ENCODE measurements around the gene SCIN.

Gene SCIN

GRCh38 chr7:12583176-12583575 lies 12.7 kb downstream of the SCIN start:
- no peaks in the 10 kb centered on the region for H3K4me1 Mint-ChIP-seq
- ATAC-seq (no peak), DNase-seq (ENCODE audit: low spot score in 2 of 2) (no peak)
- no peak overlapping the region for H3K27ac Mint-ChIP-seq
- no peaks in the 10 kb centered on the region for H3K36me3 Mint-ChIP-seq
- H3K4me3 Mint-ChIP-seq, result no peak overlapping the region
- H3K9me3 Mint-ChIP-seq, result no peaks in the 10 kb centered on the region

DNA sequence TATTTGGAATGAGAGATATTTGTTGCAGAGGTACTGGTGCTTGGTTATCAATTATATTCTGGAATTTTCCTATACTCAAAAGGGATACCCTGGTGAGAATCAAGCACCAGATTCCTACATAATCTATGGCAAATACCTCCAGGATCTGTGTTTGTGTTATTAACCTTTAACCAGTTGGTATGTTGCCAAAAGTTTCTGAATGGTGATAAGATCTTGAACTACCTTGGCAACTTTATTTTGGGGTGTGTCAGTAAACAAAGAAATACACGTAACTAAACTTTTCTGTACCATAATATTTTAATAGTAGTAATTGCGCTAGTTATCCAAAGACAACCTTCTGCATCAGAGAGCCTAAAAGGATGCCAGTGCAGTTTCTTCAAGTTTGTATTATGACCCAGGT lies 13.4 kb downstream of the SCIN start:
- no peak overlapping the region for H3K4me3 Mint-ChIP-seq
- no peaks in the 10 kb centered on the region for H3K9me3 Mint-ChIP-seq
- no peak for ATAC-seq
- no peak overlapping the region for H3K27ac Mint-ChIP-seq
- no peak for DNase-seq (ENCODE audit: low spot score in 2 of 2)
- H3K4me1 Mint-ChIP-seq, result no peaks in the 10 kb centered on the region
- H3K36me3 Mint-ChIP-seq, result no peaks in the 10 kb centered on the region

GRCh38 chr7:12584930-12585329 lies 14.4 kb downstream of the SCIN start:
- Mint-ChIP-seq H3K27ac (no peak overlapping the region), H3K9me3 (no peaks in the 10 kb centered on the region)
- no peak for ATAC-seq

DNA sequence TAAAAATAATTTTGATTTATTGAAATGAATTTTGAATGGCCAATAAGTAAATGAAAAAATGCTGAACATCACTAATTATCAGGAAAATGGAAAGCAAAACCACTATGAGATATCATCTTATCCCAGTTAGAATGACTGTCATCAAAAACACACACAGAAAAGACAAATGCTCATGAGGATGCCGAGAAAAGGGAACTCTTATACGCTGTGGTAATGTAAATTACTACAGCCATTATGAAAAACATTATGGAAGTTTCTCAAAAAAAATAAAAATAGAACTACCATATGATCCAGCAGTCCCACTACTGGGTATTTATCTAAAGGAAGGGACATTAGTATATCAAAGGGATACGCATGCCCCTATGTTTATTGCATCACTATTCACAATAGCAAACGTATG lies 15.8 kb downstream of the SCIN start:
- DNase-seq (ENCODE audit: low spot score in 2 of 2) (no peak), ATAC-seq (no peak)
- Mint-ChIP-seq H3K4me3 (no peak overlapping the region), H3K4me1 (no peaks in the 10 kb centered on the region), H3K27ac (no peak overlapping the region), H3K9me3 (no peaks in the 10 kb centered on the region), H3K36me3 (no peaks in the 10 kb centered on the region)

More at GRCh38 chr7:12584930-12585329, 14.4 kb downstream of the SCIN start:
- Mint-ChIP-seq H3K4me3 (no peak overlapping the region), H3K36me3 (no peaks in the 10 kb centered on the region), H3K4me1 (no peaks in the 10 kb centered on the region)
- no peak for DNase-seq (ENCODE audit: low spot score in 2 of 2)

- no peak for DNase-seq (ENCODE audit: low spot score in 2 of 2)
- no peak for ATAC-seq
- Mint-ChIP-seq H3K36me3 (no peaks in the 10 kb centered on the region), H3K9me3 (no peaks in the 10 kb centered on the region), H3K4me3 (no peak overlapping the region), H3K4me1 (no peaks in the 10 kb centered on the region), H3K27ac (no peak overlapping the region)
Observed at GRCh38 chr7:12588259-12588904, 17.9 kb downstream of the SCIN start.

DNA sequence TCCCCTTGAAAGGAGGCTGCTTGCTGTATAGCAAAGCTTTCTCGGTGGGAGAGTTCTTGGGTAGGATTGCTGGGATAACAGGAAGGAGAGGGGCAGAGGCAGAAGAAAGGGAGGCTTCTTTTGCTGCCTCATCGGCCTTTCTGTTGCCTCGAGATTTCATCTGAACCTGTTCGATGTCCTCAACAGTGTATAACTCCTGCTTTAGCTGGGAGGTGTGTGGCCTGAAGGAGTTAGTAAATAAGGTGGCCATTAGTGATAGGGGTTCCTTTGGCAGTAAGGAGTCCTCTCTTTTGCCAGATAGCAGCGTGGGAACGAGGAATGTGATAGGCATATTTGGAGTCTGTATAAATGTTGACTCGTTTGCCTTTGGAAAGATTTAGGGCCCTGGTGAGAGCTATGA lies 20.0 kb downstream of the SCIN start:
- Mint-ChIP-seq H3K4me1 (peaks cover 10% of the 10 kb centered on the region), H3K36me3 (no peaks in the 10 kb centered on the region), H3K9me3 (peaks cover 4% of the 10 kb centered on the region), H3K27ac (no peak overlapping the region), H3K4me3 (no peak overlapping the region)
- DNase-seq (ENCODE audit: low spot score in 2 of 2) (no peak), ATAC-seq (no peak)

DNA sequence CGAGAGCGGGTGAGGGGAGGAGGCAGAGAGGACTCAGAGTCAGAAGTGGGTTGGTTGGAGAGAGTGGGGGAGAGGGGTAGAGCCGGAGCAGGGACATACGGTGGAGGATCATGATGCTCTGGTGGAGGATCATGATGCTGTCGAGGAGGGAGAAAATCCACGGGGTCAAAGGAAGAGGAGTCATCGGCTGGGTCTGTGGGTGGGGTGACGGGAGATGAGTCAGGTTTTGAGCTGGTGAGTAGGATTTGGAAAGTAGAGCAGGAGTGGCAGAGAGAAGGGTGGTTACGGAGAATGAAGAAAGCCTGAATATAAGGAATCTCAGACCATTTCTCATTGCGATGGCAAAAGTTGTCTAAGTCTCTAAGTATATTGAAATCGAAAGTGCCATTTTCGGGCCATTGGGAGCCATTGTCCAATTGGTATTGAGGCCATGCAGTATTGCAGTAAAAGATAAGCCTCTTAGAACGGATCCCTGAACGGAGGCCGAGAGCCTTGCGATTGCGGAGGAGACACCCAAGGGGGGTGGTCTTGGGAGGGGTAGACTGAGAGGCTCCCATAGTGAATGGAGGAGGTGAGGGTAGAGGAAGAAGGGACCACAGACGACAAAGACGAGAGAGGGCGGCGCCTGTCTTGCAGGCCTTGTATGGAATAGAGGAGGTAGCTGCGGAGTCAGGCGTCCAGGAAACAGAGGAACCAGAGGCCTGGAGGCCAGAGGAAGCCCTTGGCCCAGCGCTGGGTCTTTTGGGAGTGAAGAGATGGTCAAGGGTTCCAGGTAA lies 23.8 kb downstream of the SCIN start:
- Mint-ChIP-seq H3K9me3 (peaks cover 4% of the 10 kb centered on the region), H3K4me3 (no peak overlapping the region), H3K4me1 (peaks cover 10% of the 10 kb centered on the region), H3K27ac (no peak overlapping the region), H3K36me3 (no peaks in the 10 kb centered on the region)
- ATAC-seq (peak; percentile 44), DNase-seq (ENCODE audit: low spot score in 2 of 2) (no peak)

DNA sequence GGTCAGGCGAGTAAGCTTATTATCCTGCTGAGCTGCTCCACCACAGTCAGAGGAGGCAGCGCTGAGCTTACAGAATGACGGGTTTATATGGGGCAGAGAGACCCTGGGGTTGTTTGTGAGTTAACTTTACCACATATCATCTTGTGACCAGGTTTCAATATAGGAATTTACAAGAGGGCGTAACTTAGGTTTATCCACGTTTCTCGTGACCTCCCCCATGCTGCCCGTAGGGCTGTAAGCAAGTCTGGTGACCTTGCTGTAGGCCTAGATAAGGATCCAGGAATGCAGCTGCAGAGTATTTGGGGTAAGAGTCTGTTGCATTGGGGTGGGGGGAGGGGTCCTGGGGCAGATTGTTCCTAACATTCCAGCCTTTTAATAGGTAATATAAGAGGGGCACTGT lies 24.6 kb downstream of the SCIN start:
- H3K9me3 Mint-ChIP-seq, result peaks cover 4% of the 10 kb centered on the region
- no peak overlapping the region for H3K4me3 Mint-ChIP-seq
- no peak for DNase-seq (ENCODE audit: low spot score in 2 of 2)
- ATAC-seq, result no peak
- peaks cover 10% of the 10 kb centered on the region for H3K4me1 Mint-ChIP-seq
- H3K27ac Mint-ChIP-seq, result no peak overlapping the region
- no peaks in the 10 kb centered on the region for H3K36me3 Mint-ChIP-seq

DNA sequence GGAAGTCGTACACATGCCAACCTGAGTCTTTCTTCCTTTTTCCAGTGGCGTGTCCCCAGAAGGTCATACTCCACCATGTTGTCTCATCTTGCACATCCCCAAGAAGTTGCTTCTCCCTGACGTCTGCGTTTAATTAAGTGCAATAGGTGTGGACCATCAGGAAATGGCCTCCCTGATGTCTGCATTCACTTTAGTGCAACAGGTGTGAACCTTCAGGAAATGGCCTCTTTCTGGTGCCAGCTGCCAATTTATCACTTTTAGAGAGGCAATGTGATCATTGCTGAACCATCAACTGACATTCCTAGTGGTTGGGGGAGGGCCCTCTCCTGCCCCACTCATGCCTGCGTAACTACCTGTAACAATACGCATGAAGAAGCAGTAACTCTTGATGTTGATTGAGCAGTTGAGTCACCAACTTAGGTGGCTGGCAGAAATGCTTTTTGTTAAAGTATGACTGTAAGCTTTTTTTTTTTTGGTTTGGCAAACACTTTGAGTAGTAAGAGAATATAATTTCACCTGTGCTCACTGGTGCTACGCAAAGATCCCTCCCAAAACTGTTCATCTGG lies 25.8 kb downstream of the SCIN start:
- Mint-ChIP-seq H3K36me3 (no peaks in the 10 kb centered on the region), H3K9me3 (peaks cover 4% of the 10 kb centered on the region), H3K4me1 (peaks cover 10% of the 10 kb centered on the region), H3K4me3 (no peak overlapping the region), H3K27ac (no peak overlapping the region)
- no peak for ATAC-seq
- DNase-seq (ENCODE audit: low spot score in 2 of 2), result no peak

DNA sequence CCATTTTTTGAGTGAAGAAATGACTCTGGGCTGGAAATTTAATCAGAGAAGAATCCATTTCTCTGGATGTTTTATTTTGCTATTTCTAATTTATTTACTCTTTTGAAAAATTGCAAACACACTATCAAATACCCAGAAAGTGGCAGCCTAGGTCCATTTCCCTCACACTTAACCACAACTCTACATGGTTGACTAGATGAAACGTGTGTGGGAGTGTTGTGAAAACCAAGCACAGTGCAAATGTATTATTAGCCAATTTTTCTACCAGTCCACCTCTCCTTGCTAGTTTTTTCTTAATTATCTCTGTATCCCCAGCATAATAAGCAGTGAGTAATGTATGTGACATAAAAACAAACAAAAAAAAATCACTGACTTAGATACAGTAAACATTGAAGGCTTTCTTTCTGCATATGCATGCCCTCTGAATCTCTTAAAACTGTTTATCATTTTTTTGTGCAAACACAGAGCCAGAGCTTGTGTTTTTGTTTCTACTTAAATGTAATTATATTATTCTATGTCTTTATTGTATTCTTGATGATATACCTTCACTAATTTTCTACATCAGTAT lies 30.9 kb downstream of the SCIN start:
- ATAC-seq (peak; percentile 61), DNase-seq (ENCODE audit: low spot score in 2 of 2) (no peak)
- no peak overlapping the region for H3K27ac Mint-ChIP-seq
- no peaks in the 10 kb centered on the region for H3K4me1 Mint-ChIP-seq
- no peaks in the 10 kb centered on the region for H3K36me3 Mint-ChIP-seq
- H3K9me3 Mint-ChIP-seq, result peaks cover 9% of the 10 kb centered on the region
- no peak overlapping the region for H3K4me3 Mint-ChIP-seq

GRCh38 chr7:12607134-12607533 lies 36.6 kb downstream of the SCIN start:
- H3K27ac Mint-ChIP-seq, result no peak overlapping the region
- DNase-seq (ENCODE audit: low spot score in 2 of 2) (no peak), ATAC-seq (no peak)
- no peak overlapping the region for H3K4me3 Mint-ChIP-seq
- no peaks in the 10 kb centered on the region for H3K4me1 Mint-ChIP-seq
- H3K36me3 Mint-ChIP-seq, result no peaks in the 10 kb centered on the region
- H3K9me3 Mint-ChIP-seq, result peaks cover 4% of the 10 kb centered on the region

DNA sequence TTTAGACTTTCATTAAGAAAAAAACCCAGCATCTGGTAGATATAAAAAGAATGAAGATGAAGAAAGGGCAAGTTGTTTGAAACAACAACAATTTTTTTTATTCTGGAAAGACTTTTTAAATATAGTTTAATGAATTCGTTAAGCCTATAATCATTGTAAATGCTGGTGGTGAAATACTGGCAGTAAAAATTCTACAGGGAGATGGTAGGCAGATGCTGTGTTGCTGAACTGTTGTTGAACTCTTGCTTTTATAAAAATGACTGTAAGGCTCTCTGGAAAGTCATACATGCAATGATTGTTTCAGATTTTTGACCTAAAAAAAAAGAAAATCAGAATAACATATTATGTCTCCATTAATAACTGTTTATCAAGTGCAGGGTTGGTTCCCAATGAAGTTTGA lies 39.0 kb downstream of the SCIN start:
- Mint-ChIP-seq H3K27ac (no peak overlapping the region), H3K4me3 (no peak overlapping the region), H3K9me3 (no peaks in the 10 kb centered on the region), H3K4me1 (no peaks in the 10 kb centered on the region), H3K36me3 (no peaks in the 10 kb centered on the region)
- ATAC-seq (no peak), DNase-seq (ENCODE audit: low spot score in 2 of 2) (no peak)

- H3K4me3 Mint-ChIP-seq, result no peak overlapping the region
- ATAC-seq, result no peak
Observed at GRCh38 chr7:12610899-12611298, 40.4 kb downstream of the SCIN start.

DNA sequence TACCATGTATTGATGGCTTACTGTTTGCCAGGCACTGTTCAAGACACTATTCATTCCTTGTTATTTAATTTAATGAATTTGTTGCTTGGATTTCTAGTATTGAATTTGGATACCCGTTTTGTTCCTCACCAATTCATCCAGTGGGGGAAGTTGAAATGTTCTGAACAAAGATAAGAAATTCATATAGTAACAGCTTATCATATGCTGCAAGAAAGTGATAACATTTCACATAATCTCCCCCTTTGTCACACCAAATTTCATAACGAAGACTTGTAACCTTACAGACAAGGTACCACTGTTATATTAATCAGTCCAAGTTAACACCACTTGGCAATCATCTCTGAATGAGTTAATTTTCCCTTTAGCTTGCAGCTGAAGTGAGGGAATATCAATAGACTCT lies 42.1 kb downstream of the SCIN start:
- Mint-ChIP-seq H3K9me3 (no peaks in the 10 kb centered on the region), H3K27ac (no peak overlapping the region), H3K4me1 (no peaks in the 10 kb centered on the region), H3K4me3 (no peak overlapping the region), H3K36me3 (no peaks in the 10 kb centered on the region)
- ATAC-seq (no peak), DNase-seq (ENCODE audit: low spot score in 2 of 2) (no peak)

More at GRCh38 chr7:12610899-12611298, 40.4 kb downstream of the SCIN start:
- Mint-ChIP-seq H3K9me3 (no peaks in the 10 kb centered on the region), H3K4me1 (no peaks in the 10 kb centered on the region), H3K36me3 (no peaks in the 10 kb centered on the region), H3K27ac (no peak overlapping the region)
- DNase-seq (ENCODE audit: low spot score in 2 of 2), result no peak

- no peaks in the 10 kb centered on the region for H3K4me1 Mint-ChIP-seq
- H3K9me3 Mint-ChIP-seq, result no peaks in the 10 kb centered on the region
- no peak overlapping the region for H3K4me3 Mint-ChIP-seq
- no peak for DNase-seq (ENCODE audit: low spot score in 2 of 2)
- ATAC-seq, result no peak
- no peak overlapping the region for H3K27ac Mint-ChIP-seq
- H3K36me3 Mint-ChIP-seq, result no peaks in the 10 kb centered on the region
Observed at GRCh38 chr7:12619461-12620069, 49.0 kb downstream of the SCIN start.

All from stimulated activated effector memory CD8-positive, alpha-beta T cell treated with anti-CD3 and anti-CD28 coated beads, Interleukin-12 subunit alpha, Interleukin-12 subunit beta, amount 100 ng/mL, for 72 hours (primary cell).